AG20443 (cell line): ENCODE results near the gene APOBEC3C.
"Not testable (repeated sequence)": the region's sequence is repeated elsewhere in the genome, so short reads cannot be mapped to it uniquely, and the experiment has no call there.

Experiments used
- DNase-seq: peaks from one replicate; pipeline ENCODE4 v3.0.0; 2012; ENCODE audit warnings: low spot score, mixed read lengths

The APOBEC3C gene

DNA sequence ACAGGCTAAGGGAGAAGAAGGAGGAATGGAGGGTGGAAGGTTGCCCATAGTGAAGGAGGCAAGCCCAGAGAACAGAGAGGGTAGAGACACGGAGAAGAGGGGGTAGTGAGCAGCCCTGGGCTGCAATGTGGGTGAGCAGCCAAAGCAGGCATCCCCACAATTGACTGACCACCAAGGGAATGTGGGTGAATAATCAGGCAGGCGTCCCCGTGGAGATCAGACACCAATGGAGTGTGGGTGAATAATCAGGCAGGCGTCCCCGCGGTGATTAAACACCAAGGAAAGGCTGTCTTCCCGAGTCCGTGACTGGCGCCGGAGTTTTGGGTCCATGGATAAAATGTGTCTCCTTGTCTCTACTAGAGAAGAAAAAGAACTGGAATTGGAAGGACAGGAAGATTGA lies 47.9 kb downstream of the APOBEC3C start:
- not testable (repeated sequence) for DNase-seq

DNA sequence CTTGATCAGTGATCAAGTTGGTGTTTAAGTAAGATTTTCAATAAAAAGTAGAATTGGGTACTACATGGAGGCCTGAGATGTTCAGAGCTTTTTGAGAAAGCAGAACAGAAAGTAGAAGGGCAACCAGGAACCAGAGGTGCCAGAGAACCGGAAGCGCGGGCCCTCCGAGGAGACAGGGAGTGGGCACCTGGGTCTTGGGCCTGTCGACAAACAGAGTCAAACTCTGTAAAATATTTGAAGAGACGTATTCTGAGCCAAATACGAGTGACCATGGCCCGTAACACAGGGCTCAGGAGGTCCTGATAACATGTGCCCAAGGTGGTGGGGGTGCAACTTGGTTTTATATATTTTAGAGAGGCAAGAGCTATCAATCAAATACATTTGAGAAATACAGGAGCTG lies 49.8 kb downstream of the APOBEC3C start:
- not testable (repeated sequence) for DNase-seq

DNA sequence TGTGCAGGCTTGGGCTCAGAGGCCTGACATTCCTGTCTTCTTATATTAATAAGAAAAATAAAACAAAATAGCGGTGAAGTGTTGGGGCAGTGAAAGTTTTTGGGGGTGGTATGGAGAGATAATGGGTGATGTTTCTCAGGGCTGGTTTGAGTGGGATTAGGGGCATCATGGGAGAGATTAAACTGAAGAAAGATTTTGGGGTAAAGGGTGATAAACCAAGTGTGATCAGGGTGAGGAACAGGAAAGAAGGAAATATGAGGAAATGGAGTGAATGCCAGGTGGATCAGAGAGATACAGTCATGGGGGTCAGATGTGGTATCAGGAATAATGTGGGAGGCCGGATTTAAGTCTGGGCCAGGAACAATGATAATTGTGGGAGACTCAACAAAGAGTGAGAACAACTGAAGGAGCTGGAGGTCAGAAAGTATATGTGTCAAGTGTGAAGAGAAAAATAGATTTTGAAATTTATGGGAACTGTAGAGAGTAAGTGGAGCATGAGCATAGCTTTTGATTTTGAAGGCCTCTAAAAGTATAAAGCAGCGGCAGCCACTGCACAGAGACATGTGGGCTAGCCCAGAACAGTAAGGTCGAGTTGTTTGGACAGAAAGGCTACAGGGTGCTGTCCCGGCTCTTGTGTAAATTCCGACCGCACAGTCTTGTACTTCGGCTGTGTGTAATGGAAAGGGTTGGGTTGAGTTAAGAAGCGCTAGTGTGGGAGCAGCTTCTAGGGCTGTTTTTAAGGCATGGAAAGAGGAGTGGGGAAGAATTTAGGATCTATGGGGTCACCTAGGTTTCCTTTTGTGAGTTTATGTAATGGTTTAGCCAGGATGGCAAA lies 52.6 kb downstream of the APOBEC3C start:
- DNase-seq, result not testable (repeated sequence)

DNA sequence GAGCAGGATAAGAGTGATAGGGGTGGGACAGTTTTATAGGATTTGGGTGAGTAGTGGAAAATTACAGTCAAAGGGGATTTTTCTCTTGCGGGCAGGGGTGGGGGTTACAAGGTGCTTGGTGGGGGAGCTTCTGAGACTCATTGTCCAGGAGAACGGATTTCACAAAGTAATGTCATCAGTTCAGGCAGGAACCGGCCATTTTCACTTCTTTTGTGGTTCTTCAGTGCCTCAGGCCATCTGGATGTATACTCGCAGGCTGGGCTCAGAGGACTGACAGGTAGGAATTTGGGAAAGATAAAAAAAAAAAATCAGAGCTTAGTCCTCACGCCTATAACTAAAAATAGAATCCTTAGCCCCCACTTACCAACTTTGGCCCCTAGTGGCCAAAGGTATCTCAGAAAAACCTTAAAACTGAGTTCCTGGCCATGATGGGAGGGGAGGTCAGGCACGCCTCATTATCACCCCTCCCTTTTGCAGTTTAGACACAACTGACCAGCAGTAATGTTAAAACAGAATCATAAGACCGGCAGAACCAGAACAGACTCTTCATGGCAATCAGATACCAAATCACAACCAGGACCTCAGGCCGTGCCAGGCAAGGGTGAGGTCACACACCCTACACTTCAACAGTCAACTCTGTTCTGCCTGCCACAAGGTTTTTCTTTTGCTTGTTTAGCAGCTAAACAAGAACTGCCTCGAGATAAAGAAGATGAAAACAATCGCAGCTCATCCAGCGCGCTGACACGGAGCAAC lies 54.2 kb downstream of the APOBEC3C start:
- no peak for DNase-seq
